HepG2 (cell line): ENCODE measurements around the gene DSEL.

ENCODE experiments used
- IRX3 ChIP-seq: sonication (generic); formaldehyde crosslinking; IDR thresholded peaks from 2 replicates; pipeline ENCODE4 v1.8.1; 2023; ENCODE audit warnings: mild to moderate bottlenecking, low read depth, missing genetic modification reagents, borderline replicate concordance
- MXI1 ChIP-seq: IDR thresholded peaks from 3 replicates; pipeline ENCODE4 v1.6.1; 2012; ENCODE audit warnings: low read depth, low read length, inconsistent platforms, borderline replicate concordance
- SALL1 ChIP-seq: sonication (generic); formaldehyde crosslinking; IDR thresholded peaks from 2 replicates; pipeline ENCODE4 v1.8.0; 2022; ENCODE audit warnings: mild to moderate bottlenecking, missing genetic modification reagents
- SETDB1 ChIP-seq: sonication (generic); formaldehyde crosslinking; IDR thresholded peaks from 2 replicates; pipeline ENCODE4 v1.5.1; 2020; ENCODE audit warnings: missing genetic modification reagents, mild to moderate bottlenecking, borderline replicate concordance
- SIN3A ChIP-seq: IDR thresholded peaks from 2 replicates; pipeline ENCODE4 v1.6.1; 2011; ENCODE audit warnings: low read depth, mild to moderate bottlenecking, control low read depth, low read length, borderline replicate concordance
- SMYD3 ChIP-seq: sonication (generic); formaldehyde crosslinking; IDR thresholded peaks from 2 replicates; pipeline ENCODE4 v1.8.1; 2023; ENCODE audit warnings: mild to moderate bottlenecking, missing genetic modification reagents
- SRSF9 ChIP-seq: fragments of 200-400 bp; formaldehyde crosslinking; IDR thresholded peaks from 2 replicates; pipeline ENCODE4 v1.6.1; 2018; ENCODE audit warnings: borderline replicate concordance, mild to moderate bottlenecking, low read depth, low read length; ENCODE audit not compliant: insufficient read depth, poor library complexity, severe bottlenecking
- SUZ12 ChIP-seq: fragments of 150-350 bp; IDR thresholded peaks from 2 replicates; pipeline ENCODE4 v1.6.1; 2014; ENCODE audit warnings: low read depth, low read length
- TAF1 ChIP-seq: sonication (generic); formaldehyde crosslinking; IDR thresholded peaks from 2 replicates; pipeline ENCODE4 v1.4.0; 2020; ENCODE audit warnings: missing genetic modification reagents
- ZFP36L1 ChIP-seq: sonication (generic); formaldehyde crosslinking; IDR thresholded peaks from 2 replicates; pipeline ENCODE4 v1.8.0; 2022; ENCODE audit warnings: mild to moderate bottlenecking, missing genetic modification reagents, moderate library complexity
- ZNF124 ChIP-seq: sonication (generic); formaldehyde crosslinking; IDR thresholded peaks from 2 replicates; pipeline ENCODE4 v1.4.0; 2020; ENCODE audit warnings: missing genetic modification reagents
- ZNF607 ChIP-seq: sonication (generic); formaldehyde crosslinking; IDR thresholded peaks from 2 replicates; pipeline ENCODE4 v1.5.1; 2020; ENCODE audit warnings: missing genetic modification reagents, mild to moderate bottlenecking, borderline replicate concordance
- TF ChIP-seq, protein P1 (sequence below): sonication (generic); formaldehyde crosslinking; IDR thresholded peaks from 2 replicates; pipeline ENCODE4 v1.8.0; 2022; ENCODE audit warnings: mild to moderate bottlenecking, missing genetic modification reagents, moderate library complexity
- TF ChIP-seq, protein P2 (sequence below): sonication (generic); formaldehyde crosslinking; IDR thresholded peaks from 2 replicates; pipeline ENCODE4 v1.5.0; 2020; ENCODE audit warnings: mild to moderate bottlenecking, missing genetic modification reagents, moderate library complexity

DNA sequence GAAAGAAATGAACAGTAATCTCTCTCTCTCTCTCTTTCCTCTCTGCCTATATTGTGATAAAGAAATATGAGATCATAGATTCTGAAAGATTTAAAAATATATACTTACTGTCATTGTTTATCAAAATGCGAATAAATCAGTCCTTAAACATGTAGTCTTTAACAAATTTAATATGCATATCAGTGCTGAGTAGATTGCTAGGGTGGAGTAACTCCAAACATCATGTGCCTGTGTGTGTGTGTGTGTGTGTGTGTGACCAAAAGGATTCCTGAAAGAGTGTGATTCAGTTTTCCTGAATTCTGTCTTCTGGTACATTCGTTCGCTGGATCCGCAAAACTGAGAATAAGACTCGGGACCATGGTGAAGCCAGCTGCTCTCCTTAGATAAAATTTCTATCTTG lies 24.0 kb upstream of the DSEL start:
- no peak for TF ChIP-seq SETDB1
- TF ChIP-seq, protein P1, sequence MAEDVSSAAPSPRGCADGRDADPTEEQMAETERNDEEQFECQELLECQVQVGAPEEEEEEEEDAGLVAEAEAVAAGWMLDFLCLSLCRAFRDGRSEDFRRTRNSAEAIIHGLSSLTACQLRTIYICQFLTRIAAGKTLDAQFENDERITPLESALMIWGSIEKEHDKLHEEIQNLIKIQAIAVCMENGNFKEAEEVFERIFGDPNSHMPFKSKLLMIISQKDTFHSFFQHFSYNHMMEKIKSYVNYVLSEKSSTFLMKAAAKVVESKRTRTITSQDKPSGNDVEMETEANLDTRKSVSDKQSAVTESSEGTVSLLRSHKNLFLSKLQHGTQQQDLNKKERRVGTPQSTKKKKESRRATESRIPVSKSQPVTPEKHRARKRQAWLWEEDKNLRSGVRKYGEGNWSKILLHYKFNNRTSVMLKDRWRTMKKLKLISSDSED (CRISPR knock-in tag), result no peak
- TF ChIP-seq ZNF124 (CRISPR knock-in tag), result no peak
- no peak for TF ChIP-seq IRX3 (CRISPR knock-in tag)
- TF ChIP-seq, protein P2, sequence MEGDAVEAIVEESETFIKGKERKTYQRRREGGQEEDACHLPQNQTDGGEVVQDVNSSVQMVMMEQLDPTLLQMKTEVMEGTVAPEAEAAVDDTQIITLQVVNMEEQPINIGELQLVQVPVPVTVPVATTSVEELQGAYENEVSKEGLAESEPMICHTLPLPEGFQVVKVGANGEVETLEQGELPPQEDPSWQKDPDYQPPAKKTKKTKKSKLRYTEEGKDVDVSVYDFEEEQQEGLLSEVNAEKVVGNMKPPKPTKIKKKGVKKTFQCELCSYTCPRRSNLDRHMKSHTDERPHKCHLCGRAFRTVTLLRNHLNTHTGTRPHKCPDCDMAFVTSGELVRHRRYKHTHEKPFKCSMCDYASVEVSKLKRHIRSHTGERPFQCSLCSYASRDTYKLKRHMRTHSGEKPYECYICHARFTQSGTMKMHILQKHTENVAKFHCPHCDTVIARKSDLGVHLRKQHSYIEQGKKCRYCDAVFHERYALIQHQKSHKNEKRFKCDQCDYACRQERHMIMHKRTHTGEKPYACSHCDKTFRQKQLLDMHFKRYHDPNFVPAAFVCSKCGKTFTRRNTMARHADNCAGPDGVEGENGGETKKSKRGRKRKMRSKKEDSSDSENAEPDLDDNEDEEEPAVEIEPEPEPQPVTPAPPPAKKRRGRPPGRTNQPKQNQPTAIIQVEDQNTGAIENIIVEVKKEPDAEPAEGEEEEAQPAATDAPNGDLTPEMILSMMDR, result no peak
- TF ChIP-seq SMYD3 (CRISPR knock-in tag), result no peak
- no peak for TF ChIP-seq SALL1 (CRISPR knock-in tag)
- TF ChIP-seq TAF1 (CRISPR knock-in tag), result no peak
- TF ChIP-seq MXI1, result no peak
- no peak for TF ChIP-seq ZFP36L1 (CRISPR knock-in tag)
- TF ChIP-seq SRSF9, result no peak
- TF ChIP-seq SIN3A, result no peak
- no peak for TF ChIP-seq ZNF607 (CRISPR knock-in tag)
- no peak for TF ChIP-seq SUZ12
